CD4-positive, alpha-beta T cell (primary cell): Measurements from ENCODE around the gene SLC11A1. TPM values are rescaled to one million over a fixed set of nuclear protein-coding genes. Genes with fewer than 3 reads are reported as not detected.

Experiments
- ATAC-seq: fragments of 200-7000 bp; cut with Tn5 transposase; one replicate; pipeline ENCODE4 v1.10.0; 2022; ENCODE audit warnings: mild to moderate bottlenecking; ENCODE audit not compliant: poor library complexity
- CTCF ChIA-PET: fragments of 350-600 bp; sonication (Branson Sonifier 250); formaldehyde crosslinking; loops from one replicate; lab custom pipeline; 2021; ENCODE audit warnings: antibody characterized with exemption, inconsistent platforms; lab: Charles Lee
- POLR2A ChIA-PET: fragments of 350-600 bp; sonication (Branson Sonifier 250); formaldehyde crosslinking; loops from one replicate; lab custom pipeline; 2021; ENCODE audit warnings: antibody characterized with exemption, inconsistent platforms; lab: Charles Lee
- DNase-seq, 14 experiments: peaks; one replicate each; pipeline ENCODE4 v3.0.0-alpha.2; 2013 to 2020; ENCODE audit warnings: mixed read lengths in 2 of 14
- H3K27ac ChIP-seq, 2 donors: one replicate each; pipeline versions ENCODE4 v1.5.1 to v1.7.0; 2013; ENCODE audit warnings: low read length in 2 of 2, low read depth in 1 of 2, mild to moderate bottlenecking in 1 of 2
- H3K27me3 ChIP-seq, 2 experiments: 1 replicate in 1 of 2; 2 replicates in 1 of 2; pipeline versions ENCODE4 v1.6.1 to v1.7.0; 2013; ENCODE audit warnings: low read length in 2 of 2, control low read depth in 1 of 2, mild to moderate bottlenecking in 1 of 2, moderate library complexity in 1 of 2; ENCODE audit not compliant: insufficient read depth in 2 of 2, control insufficient read depth in 1 of 2
- H3K36me3 ChIP-seq: one replicate; pipeline ENCODE4 v1.6.1; 2013; ENCODE audit warnings: low read length, control low read depth; ENCODE audit not compliant: insufficient read depth
- H3K4me1 ChIP-seq: one replicate; pipeline ENCODE4 v1.6.1; 2013; ENCODE audit warnings: low read length, control low read depth; ENCODE audit not compliant: insufficient read depth
- H3K4me3 ChIP-seq: one replicate; pipeline ENCODE4 v1.5.1; 2013; ENCODE audit warnings: mild to moderate bottlenecking, low read length, moderate library complexity
- H3K9me3 ChIP-seq, 2 experiments: 1 replicate in 1 of 2; 2 replicates in 1 of 2; pipeline versions ENCODE4 v1.6.1 to v1.7.0; 2013; ENCODE audit warnings: low read length in 2 of 2, mild to moderate bottlenecking in 2 of 2, control low read depth in 1 of 2, moderate library complexity in 1 of 2; ENCODE audit not compliant: control insufficient read depth in 1 of 2, insufficient read depth in 1 of 2
- H3K27ac Mint-ChIP-seq: one replicate; pipeline ENCODE4 v1.8.0; 2020; ENCODE audit warnings: mixed read lengths
- H3K27me3 Mint-ChIP-seq: one replicate; pipeline ENCODE4 v1.8.0; 2021; ENCODE audit warnings: mixed read lengths
- H3K36me3 Mint-ChIP-seq: one replicate; pipeline ENCODE4 v1.8.0; 2021; ENCODE audit warnings: low read depth, mixed read lengths
- H3K4me1 Mint-ChIP-seq: one replicate; pipeline ENCODE4 v1.8.0; 2021; ENCODE audit warnings: low read depth, mixed read lengths
- H3K4me3 Mint-ChIP-seq: one replicate; pipeline ENCODE4 v1.8.0; 2020; ENCODE audit warnings: mild to moderate bottlenecking, mixed read lengths
- H3K9me3 Mint-ChIP-seq: one replicate; pipeline ENCODE4 v1.8.0; 2020; ENCODE audit warnings: mixed read lengths
- intact Hi-C, 2 experiments: fragments of 100-400 bp; cut with DNase I in 1 of 2; cut with micrococcal nuclease in 1 of 2; formaldehyde crosslinking; loops; one replicate each; pipeline versions ENCODE4 v1.15.1 to v1.9.0; 2023 to 2025; cut with DNase I, micrococcal nuclease
- total RNA-seq, 174 experiments: library from RNA in 2 of 174; stranded (reverse) in 2 of 174; gene quantifications; one replicate each; pipeline ENCODE4 v1.2.3 and lab custom pipeline; 2021 to 2026
- TF ChIP-seq, protein P1 (sequence below): fragments of 200-600 bp; IDR thresholded peaks from one replicate; pipeline ENCODE4 v1.8.0; 2022; ENCODE audit warnings: antibody characterized with exemption, mild to moderate bottlenecking

The SLC11A1 gene
- total RNA-seq, 2 experiments from 2014 or later, result 4.9 to 6.3 TPM

- ATAC-seq, result no peak
- intact Hi-C loops, result no loop called here
- DNase-seq, result no peak
- Histone ChIP-seq H3K27ac (no peak within 1 kb of the TSS), H3K9me3 (no peaks in the 10 kb centered on the region), H3K4me3 (no peak within 1 kb of the TSS), H3K36me3 (no peaks in the 10 kb centered on the region), H3K4me1 (no peaks in the 10 kb centered on the region), H3K27me3 (no peaks in the 10 kb centered on the region)
- ChIA-PET POLR2A (no interaction called here), CTCF (no interaction called here)
- Mint-ChIP-seq H3K36me3 (no peaks in the 10 kb centered on the region), H3K4me1 (no peaks in the 10 kb centered on the region), H3K9me3 (no peaks in the 10 kb centered on the region), H3K27me3 (no peaks in the 10 kb centered on the region), H3K4me3 (no peak within 1 kb of the TSS), H3K27ac (no peak within 1 kb of the TSS)
- TF ChIP-seq, protein P1, sequence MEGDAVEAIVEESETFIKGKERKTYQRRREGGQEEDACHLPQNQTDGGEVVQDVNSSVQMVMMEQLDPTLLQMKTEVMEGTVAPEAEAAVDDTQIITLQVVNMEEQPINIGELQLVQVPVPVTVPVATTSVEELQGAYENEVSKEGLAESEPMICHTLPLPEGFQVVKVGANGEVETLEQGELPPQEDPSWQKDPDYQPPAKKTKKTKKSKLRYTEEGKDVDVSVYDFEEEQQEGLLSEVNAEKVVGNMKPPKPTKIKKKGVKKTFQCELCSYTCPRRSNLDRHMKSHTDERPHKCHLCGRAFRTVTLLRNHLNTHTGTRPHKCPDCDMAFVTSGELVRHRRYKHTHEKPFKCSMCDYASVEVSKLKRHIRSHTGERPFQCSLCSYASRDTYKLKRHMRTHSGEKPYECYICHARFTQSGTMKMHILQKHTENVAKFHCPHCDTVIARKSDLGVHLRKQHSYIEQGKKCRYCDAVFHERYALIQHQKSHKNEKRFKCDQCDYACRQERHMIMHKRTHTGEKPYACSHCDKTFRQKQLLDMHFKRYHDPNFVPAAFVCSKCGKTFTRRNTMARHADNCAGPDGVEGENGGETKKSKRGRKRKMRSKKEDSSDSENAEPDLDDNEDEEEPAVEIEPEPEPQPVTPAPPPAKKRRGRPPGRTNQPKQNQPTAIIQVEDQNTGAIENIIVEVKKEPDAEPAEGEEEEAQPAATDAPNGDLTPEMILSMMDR, result no peak
Measured at GRCh38 chr2:218418717-218419458, 36.8 kb downstream of the SLC11A1 start, which contains the start of gene VIL1. VIL1 (plus strand) TSS chr2:218419123; CDS start chr2:218423779, 4,656 bp downstream.

- H3K27me3 ChIP-seq, result no peaks in the 10 kb centered on the region
- Mint-ChIP-seq H3K27me3 (no peaks in the 10 kb centered on the region), H3K9me3 (no peaks in the 10 kb centered on the region), H3K36me3 (no peaks in the 10 kb centered on the region), H3K4me3 (no peak overlapping the region), H3K4me1 (no peaks in the 10 kb centered on the region), H3K27ac (no peak overlapping the region)
- H3K4me1 ChIP-seq, result no peaks in the 10 kb centered on the region
- no peaks in the 10 kb centered on the region for H3K9me3 ChIP-seq
- no peaks in the 10 kb centered on the region for H3K36me3 ChIP-seq
- TF ChIP-seq, protein P1, result no peak
- intact Hi-C loops, result no loop called here
- no peak overlapping the region for H3K27ac ChIP-seq
- ATAC-seq (no peak), DNase-seq (no peak)
- POLR2A ChIA-PET, result no interaction called here
- H3K4me3 ChIP-seq, result no peak overlapping the region
- CTCF ChIA-PET, result no interaction called here
Measured at GRCh38 chr2:218419630-218420216, 37.6 kb downstream of the SLC11A1 start.

GRCh38 chr2:218421027-218421426 is 39.0 kb downstream of the SLC11A1 start:
- no peaks in the 10 kb centered on the region for H3K36me3 Mint-ChIP-seq
- H3K4me3 Mint-ChIP-seq, result no peak overlapping the region
- H3K27me3 ChIP-seq, result no peaks in the 10 kb centered on the region
- no peaks in the 10 kb centered on the region for H3K27me3 Mint-ChIP-seq
- H3K9me3 Mint-ChIP-seq, result no peaks in the 10 kb centered on the region
- H3K36me3 ChIP-seq, result no peaks in the 10 kb centered on the region
- intact Hi-C loops, result no loop called here
- ATAC-seq (no peak), DNase-seq (no peak)
- no peak overlapping the region for H3K27ac Mint-ChIP-seq
- H3K4me3 ChIP-seq, result no peak overlapping the region
- H3K27ac ChIP-seq, result no peak overlapping the region
- POLR2A ChIA-PET, result interaction anchor here (1.4 kb wide), 1 partner anchor 238 kb away, joined by 3 read pairs; the partner anchor contains the start of genes BCS1L and ZNF142
- H3K4me1 ChIP-seq, result no peaks in the 10 kb centered on the region
- CTCF ChIA-PET, result no interaction called here
- no peaks in the 10 kb centered on the region for H3K9me3 ChIP-seq
- H3K4me1 Mint-ChIP-seq, result no peaks in the 10 kb centered on the region
- TF ChIP-seq, protein P1, result no peak
